ENCODE results near the gene HPS4.
"Not testable (repeated sequence)": the region's sequence is repeated elsewhere in the genome, so short reads cannot be mapped to it uniquely, and the experiment has no call there.

The HPS4 gene

GRCh38 chr22:26439559-26439958, 44.0 kb downstream of the HPS4 start:
- no peak for DNase-seq

- not testable (repeated sequence) for DNase-seq
These were observed 44.8 kb downstream of the HPS4 start for GRCh38 chr22:26438776-26439175.

GRCh38 chr22:26437694-26438392, 45.7 kb downstream of the HPS4 start:
- no peak for DNase-seq

- no peak for DNase-seq
These were observed 46.6 kb downstream of the HPS4 start for GRCh38 chr22:26436903-26437515.

- DNase-seq: no peak
These were observed 48.1 kb downstream of the HPS4 start for GRCh38 chr22:26435327-26436093.

- no peak for DNase-seq
These were observed 49.8 kb downstream of the HPS4 start for GRCh38 chr22:26433805-26434204.

GRCh38 chr22:26432619-26433311, 50.8 kb downstream of the HPS4 start:
- no peak for DNase-seq

- DNase-seq: no peak
These were observed 52.2 kb downstream of the HPS4 start for GRCh38 chr22:26431261-26431995.

GRCh38 chr22:26430600-26430999, 53.0 kb downstream of the HPS4 start:
- DNase-seq: no peak

- DNase-seq: no peak
These were observed 53.9 kb downstream of the HPS4 start for GRCh38 chr22:26429458-26430286.

- DNase-seq: peak; percentile 71
These were observed 54.8 kb downstream of the HPS4 start, which contains the start of gene ASPHD2 for GRCh38 chr22:26428515-26429457. ASPHD2 (plus strand) TSS chr22:26429260; CDS start chr22:26433616, 4,356 bp downstream.

GRCh38 chr22:26426924-26427323, 56.7 kb downstream of the HPS4 start:
- DNase-seq: no peak

GRCh38 chr22:26418620-26419019, 65.0 kb downstream of the HPS4 start:
- DNase-seq: no peak

- no peak for DNase-seq
These were observed 66.2 kb downstream of the HPS4 start for GRCh38 chr22:26417406-26417805.

- DNase-seq: no peak
These were observed 66.8 kb downstream of the HPS4 start for GRCh38 chr22:26416670-26417276.

- no peak for DNase-seq
These were observed 67.3 kb downstream of the HPS4 start for GRCh38 chr22:26416256-26416655.

GRCh38 chr22:26414347-26414746, 69.2 kb downstream of the HPS4 start:
- DNase-seq: no peak

- no peak for DNase-seq
These were observed 73.2 kb downstream of the HPS4 start for GRCh38 chr22:26410386-26410785.

- peak; percentile 56 for DNase-seq
These were observed 73.8 kb downstream of the HPS4 start for GRCh38 chr22:26409719-26410335.
